ENCODE data around the gene GNAI2.

Gene GNAI2

GRCh38 chr3:50299929-50300680 is 64.1 kb downstream of the GNAI2 start:
- peak overlapping the region; percentile 57 for H3K4me3 ChIP-seq (ENCODE audit: low read length)
- TF ChIP-seq CTCF (conservative IDR thresholded peaks at IDR 0.05; ENCODE audit: low read depth, low read length): no peak
- DNase-seq (ENCODE audit: low read depth): no peak

GRCh38 chr3:50300681-50301254 is 64.8 kb downstream of the GNAI2 start:
- DNase-seq (ENCODE audit: low read depth): no peak
- no peak overlapping the region for H3K4me3 ChIP-seq (ENCODE audit: low read length)
- TF ChIP-seq CTCF (conservative IDR thresholded peaks at IDR 0.05; ENCODE audit: low read depth, low read length): no peak

GRCh38 chr3:50302095-50303012 is 66.3 kb downstream of the GNAI2 start:
- no peak for TF ChIP-seq CTCF (conservative IDR thresholded peaks at IDR 0.05; ENCODE audit: low read depth, low read length)
- H3K4me3 ChIP-seq (ENCODE audit: low read length): no peak overlapping the region
- no peak for DNase-seq (ENCODE audit: low read depth)

GRCh38 chr3:50303013-50303815 is 67.2 kb downstream of the GNAI2 start, which contains the start of gene HYAL1:
TSS of gene HYAL1 (minus strand) at chr3:50303574. CDS start at chr3:50302956, 618 bp downstream.
- DNase-seq (ENCODE audit: low read depth): no peak
- H3K4me3 ChIP-seq (ENCODE audit: low read length): no peak within 1 kb of the TSS
- peak; percentile 24 for TF ChIP-seq CTCF (conservative IDR thresholded peaks at IDR 0.05; ENCODE audit: low read depth, low read length)

- H3K4me3 ChIP-seq (ENCODE audit: low read length): no peak overlapping the region
- no peak for TF ChIP-seq CTCF (conservative IDR thresholded peaks at IDR 0.05; ENCODE audit: low read depth, low read length)
- no peak for DNase-seq (ENCODE audit: low read depth)
Observed at GRCh38 chr3:50304601-50305000, 68.6 kb downstream of the GNAI2 start.
